IMR-90 (cell line): ENCODE results near the gene HORMAD2. TPM values are rescaled to one million over a fixed set of nuclear protein-coding genes. Genes with fewer than 3 reads are reported as not detected.
A peak's percentile ranks its signal among the peaks of the same experiment; 100 is the strongest.
"Not testable (repeated sequence)": the region's sequence is repeated elsewhere in the genome, so short reads cannot be mapped to it uniquely, and the experiment has no call there.

Experiments used
- ATAC-seq: fragments of 200-7000 bp; cut with Tn5 transposase; 2 replicates; pipeline ENCODE4 v1.9.1; 2020; ENCODE audit warnings: low read depth, mild to moderate bottlenecking, moderate library complexity
- BruUV-seq: library from RNA; stranded (reverse); fragments of 400-500 nt; replicated peaks from 2 replicates; lab custom pipeline; 2021; lab: Mats Ljungman, UMichigan
- CTCF ChIA-PET: fragments of 300-600 bp; formaldehyde crosslinking; extraction: SDS; loops from one replicate; lab custom pipeline; 2021; ENCODE audit warnings: antibody characterized with exemption; lab: Yijun Ruan, JAX
- POLR2A ChIA-PET: fragments of 300-600 bp; sonication (Branson Sonifier 250); formaldehyde crosslinking; loops from one replicate; lab custom pipeline; 2022; ENCODE audit warnings: antibody characterized with exemption; ENCODE audit not compliant: unreplicated experiment; lab: Charles Lee
- DNase-seq: peaks from one replicate; pipeline ENCODE4 v3.0.0; 2013
- H2AFZ ChIP-seq: replicated peaks from 2 replicates; pipeline ENCODE3; 2013; ENCODE audit warnings: low read length, mild to moderate bottlenecking; ENCODE audit not compliant: poor library complexity
- H2AK5ac ChIP-seq: 2 replicates; pipeline ENCODE4 v1.6.1; 2013; ENCODE audit warnings: low read depth, low read length, inconsistent platforms
- H2AK9ac ChIP-seq: replicated peaks from 2 replicates; pipeline ENCODE3; 2013; ENCODE audit warnings: mild to moderate bottlenecking, low read depth, low read length, moderate library complexity; ENCODE audit not compliant: poor library complexity
- H2BK120ac ChIP-seq: 2 replicates; pipeline ENCODE4 v1.6.1; 2013; ENCODE audit warnings: low read depth, low read length, inconsistent platforms
- H2BK15ac ChIP-seq: 3 replicates; pipeline ENCODE4 v1.6.1; 2013; ENCODE audit warnings: low read depth, low read length, inconsistent platforms
- H2BK20ac ChIP-seq: 2 replicates; pipeline ENCODE4 v1.6.1; 2013; ENCODE audit warnings: low read depth, mild to moderate bottlenecking, inconsistent platforms, low read length, moderate library complexity
- H2BK5ac ChIP-seq: 2 replicates; pipeline ENCODE4 v1.6.1; 2013; ENCODE audit warnings: mild to moderate bottlenecking, low read depth, low read length, inconsistent platforms; ENCODE audit not compliant: poor library complexity, severe bottlenecking
- H3K14ac ChIP-seq: replicated peaks from 2 replicates; pipeline ENCODE4 v1.6.1; 2013; ENCODE audit warnings: low read depth, low read length, inconsistent platforms
- H3K18ac ChIP-seq: 2 replicates; pipeline ENCODE4 v1.6.1; 2013; ENCODE audit warnings: low read depth, low read length, control low read depth
- H3K23ac ChIP-seq: 2 replicates; pipeline ENCODE4 v1.6.1; 2013; ENCODE audit warnings: low read depth, low read length, inconsistent platforms
- H3K27ac ChIP-seq: 2 replicates; pipeline ENCODE4 v1.5.1; 2013; ENCODE audit warnings: mild to moderate bottlenecking, control low read depth, low read length; ENCODE audit not compliant: insufficient read depth
- H3K27me3 ChIP-seq: 2 replicates; pipeline ENCODE4 v1.6.1; 2013; ENCODE audit warnings: low read length; ENCODE audit not compliant: control insufficient read depth, insufficient read depth
- H3K36me3 ChIP-seq: 2 replicates; pipeline ENCODE4 v1.6.1; 2013; ENCODE audit warnings: low read length, mixed read lengths; ENCODE audit not compliant: control insufficient read depth, insufficient read depth
- H3K4ac ChIP-seq: 2 replicates; pipeline ENCODE4 v1.6.1; 2013; ENCODE audit warnings: low read depth, low read length, inconsistent platforms
- H3K4me1 ChIP-seq: 2 replicates; pipeline ENCODE4 v1.6.1; 2013; ENCODE audit warnings: low read length, mixed read lengths; ENCODE audit not compliant: control insufficient read depth, insufficient read depth
- H3K4me2 ChIP-seq: 2 replicates; pipeline ENCODE4 v1.6.1; 2013; ENCODE audit warnings: low read depth, mild to moderate bottlenecking, control low read depth, low read length, moderate library complexity
- H3K4me3 ChIP-seq: 2 replicates; pipeline ENCODE4 v1.5.1; 2013; ENCODE audit warnings: low read depth, mild to moderate bottlenecking, control low read depth, low read length, moderate library complexity; ENCODE audit not compliant: insufficient read depth
- H3K56ac ChIP-seq: 2 replicates; pipeline ENCODE4 v1.6.1; 2013; ENCODE audit warnings: low read length, inconsistent platforms; ENCODE audit not compliant: insufficient read depth; ENCODE audit errors: extremely low read depth
- H3K79me1 ChIP-seq, 2 experiments: 2 replicates each; pipeline ENCODE4 v1.6.1; 2013; ENCODE audit warnings: low read length in 2 of 2, inconsistent platforms in 1 of 2, low read depth in 1 of 2
- H3K9ac ChIP-seq: 2 replicates; pipeline ENCODE4 v1.6.1; 2013; ENCODE audit warnings: low read depth, low read length, control low read depth
- H3K9me1 ChIP-seq: 2 replicates; pipeline ENCODE4 v1.6.1; 2013; ENCODE audit warnings: low read length, inconsistent platforms; ENCODE audit not compliant: insufficient read depth
- H3K9me3 ChIP-seq: 2 replicates; pipeline ENCODE4 v1.6.1; 2013; ENCODE audit warnings: low read length; ENCODE audit not compliant: control insufficient read depth, insufficient read depth
- H4K20me1 ChIP-seq: 2 replicates; pipeline ENCODE4 v1.6.1; 2013; ENCODE audit warnings: low read length, inconsistent platforms; ENCODE audit not compliant: insufficient read depth
- H4K5ac ChIP-seq: 2 replicates; pipeline ENCODE4 v1.6.1; 2013; ENCODE audit warnings: mild to moderate bottlenecking, low read depth, low read length, control low read depth
- H4K8ac ChIP-seq, 2 experiments: 2 replicates each; pipeline ENCODE4 v1.6.1; 2013; ENCODE audit warnings: low read depth in 2 of 2, low read length in 2 of 2, control low read depth in 1 of 2, inconsistent platforms in 1 of 2
- H4K91ac ChIP-seq: 2 replicates; pipeline ENCODE4 v1.6.1; 2013; ENCODE audit warnings: low read depth, low read length, inconsistent platforms; ENCODE audit not compliant: insufficient read depth
- CEBPB ChIP-seq: IDR thresholded peaks from 2 replicates; pipeline ENCODE4 v1.6.1; 2012; ENCODE audit warnings: low read depth, low read length, improper control_type of control experiment
- FOS ChIP-seq: fragments of 150-350 bp; IDR thresholded peaks from 2 replicates; pipeline ENCODE4 v1.6.1; 2016; ENCODE audit warnings: low read depth, low read length
- WGBS, 2 experiments: methylation state at CpG; one replicate each; pipeline versions ENCODE4 v1.1.5 to v1.1.7; 2013; ENCODE audit warnings: missing lambda C conversion rate in 2 of 2; ENCODE audit not compliant: insufficient read length in 1 of 2; ENCODE audit errors: extremely low coverage in 2 of 2; 5-methylcytosine and 5-hydroxymethylcytosine counted together
- dilution Hi-C: fragments of 300-500 bp; cut with HindIII; formaldehyde crosslinking; loops from one replicate; pipeline ENCODE4 v1.14.3; 2018; ENCODE audit warnings: low sequenced_read_pairs; ENCODE audit not compliant: unreplicated experiment
- in situ Hi-C: fragments of 300-500 bp; cut with MboI; formaldehyde crosslinking; loops from 3 replicates; pipeline ENCODE4 v1.14.3; 2019; ENCODE audit warnings: low sequenced_read_pairs, inconsistent platforms, mixed read lengths
- intact Hi-C: fragments of 100-400 bp; cut with micrococcal nuclease; formaldehyde crosslinking; loops from 2 replicates; pipeline ENCODE4 v1.10.0; 2022
- polyA plus RNA-seq, 3 experiments: library from polyadenylated mRNA; depleted of rRNA; stranded (reverse); fragments of >200 nt; gene quantifications; 2 replicates each; pipeline ENCODE4 v1.2.3, GENCODE V29; 2012; ENCODE audit warnings: low replicate concordance in 1 of 3
- total RNA-seq: library from RNA; depleted of rRNA; stranded (reverse); fragments of >200 nt; gene quantifications from 2 replicates; pipeline ENCODE4 v1.2.3, GENCODE V29; 2012

Gene HORMAD2
- total and polyA plus RNA-seq, 2 of the 4 experiments (the other 2 are of a cell fraction), result not detected

DNA sequence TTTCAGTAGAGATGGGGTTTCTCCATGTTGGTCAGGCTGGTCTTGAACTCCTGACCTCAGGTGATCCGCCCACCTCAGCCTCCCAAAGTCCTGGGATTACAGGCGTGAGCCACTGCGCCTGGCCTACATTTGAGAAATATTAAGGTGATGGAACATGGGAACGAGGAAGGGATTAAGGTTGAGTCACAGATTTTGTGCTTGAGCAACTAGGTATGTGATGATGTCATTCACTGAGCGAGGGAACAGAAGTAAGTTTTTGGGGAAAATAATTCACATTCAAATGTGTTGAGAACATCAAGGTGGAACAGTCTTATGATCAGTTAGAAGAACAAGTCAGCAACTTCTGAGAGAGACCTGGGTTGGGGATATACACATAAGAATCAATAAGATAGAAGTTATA lies 6.8 kb downstream of the HORMAD2 start:
- CTCF ChIA-PET, H3K14ac ChIP-seq: not testable (repeated sequence)
- WGBS, 2 experiments, result no CpG with 5 or more reads among the region's 5 CpGs

More for the DNA sequence above, 6.8 kb downstream of the HORMAD2 start:
- H2BK5ac ChIP-seq, H3K56ac ChIP-seq, H2BK120ac ChIP-seq, BruUV-seq, H3K4me3 ChIP-seq, H2BK20ac ChIP-seq, H3K18ac ChIP-seq, H3K4me2 ChIP-seq, POLR2A ChIA-PET, H2AK9ac ChIP-seq, H3K36me3 ChIP-seq, H3K27ac ChIP-seq, H4K91ac ChIP-seq, H3K9me3 ChIP-seq, H2BK15ac ChIP-seq, ATAC-seq, H3K9me1 ChIP-seq, dilution Hi-C loops, H4K5ac ChIP-seq, H2AFZ ChIP-seq, H3K4me1 ChIP-seq, H2AK5ac ChIP-seq, H3K9ac ChIP-seq, H3K79me1 ChIP-seq, H3K4ac ChIP-seq, H4K8ac ChIP-seq, H3K27me3 ChIP-seq, H4K20me1 ChIP-seq, H3K23ac ChIP-seq: not testable (repeated sequence)
- in situ Hi-C loops, result loop anchor here (10.0 kb wide), 1 partner anchor 452 kb away; no protein-coding TSS in a partner anchor
- TF ChIP-seq CEBPB, result peak; percentile 43; the same call in 1 of the 2 replicates
- 0 out of 2 replicates have a peak, but pooled peaks have one; percentile 12 for TF ChIP-seq FOS
- peak; percentile 43 for DNase-seq
- intact Hi-C loops, result loop anchor here (5.0 kb wide), 1 partner anchor 385 kb away; no protein-coding TSS in a partner anchor
